ENCODE results near the gene CMKLR1.

CMKLR1 gene

GRCh38 chr12:108253540-108253939 lies 85.6 kb downstream of the CMKLR1 start:
- Histone ChIP-seq H3F3A (ENCODE audit: insufficient read depth, low read length) (no peaks in the 10 kb centered on the region), H3K27me3 (ENCODE audit: insufficient read depth, low read length) (no peaks in the 10 kb centered on the region), H3K9me3 (ENCODE audit: low read length) (no peaks in the 10 kb centered on the region), H3K4me1 (ENCODE audit: insufficient read depth, low read length, severe bottlenecking) (no peaks in the 10 kb centered on the region), H3K27ac (ENCODE audit: low read depth, low read length, poor library complexity, severe bottlenecking) (no peak overlapping the region), H2AFZ (ENCODE audit: low read length) (no peak overlapping the region), H3K79me2 (ENCODE audit: insufficient read depth, low read length) (no peaks in the 10 kb centered on the region), H4K20me1 (ENCODE audit: insufficient read depth, low read length) (no peaks in the 10 kb centered on the region), H3K4me3 (ENCODE audit: low read depth, low read length, poor library complexity, severe bottlenecking) (no peak overlapping the region), H3K9ac (ENCODE audit: low read length) (no peak overlapping the region), H3K4me2 (ENCODE audit: low read length) (no peak overlapping the region), H3K36me3 (ENCODE audit: insufficient read depth, low read length) (no peaks in the 10 kb centered on the region), H3K9me2 (ENCODE audit: low read depth, low read length) (no peaks in the 10 kb centered on the region)
- TF ChIP-seq CTCF (IDR thresholded peaks at IDR 0.05; ENCODE audit: low read length) (no peak), EZH2 (IDR thresholded peaks at IDR 0.05; ENCODE audit: borderline replicate concordance, low read length) (no peak)

GRCh38 chr12:108252523-108252922 lies 86.6 kb downstream of the CMKLR1 start:
- Histone ChIP-seq H2AFZ (ENCODE audit: low read length) (no peak overlapping the region), H4K20me1 (ENCODE audit: insufficient read depth, low read length) (no peaks in the 10 kb centered on the region), H3K27me3 (ENCODE audit: insufficient read depth, low read length) (no peaks in the 10 kb centered on the region), H3K4me1 (ENCODE audit: insufficient read depth, low read length, severe bottlenecking) (no peaks in the 10 kb centered on the region), H3K9me2 (ENCODE audit: low read depth, low read length) (no peaks in the 10 kb centered on the region), H3K79me2 (ENCODE audit: insufficient read depth, low read length) (no peaks in the 10 kb centered on the region), H3K27ac (ENCODE audit: low read depth, low read length, poor library complexity, severe bottlenecking) (no peak overlapping the region), H3F3A (ENCODE audit: insufficient read depth, low read length) (no peaks in the 10 kb centered on the region), H3K4me3 (ENCODE audit: low read depth, low read length, poor library complexity, severe bottlenecking) (no peak overlapping the region), H3K36me3 (ENCODE audit: insufficient read depth, low read length) (no peaks in the 10 kb centered on the region), H3K9ac (ENCODE audit: low read length) (no peak overlapping the region), H3K9me3 (ENCODE audit: low read length) (no peaks in the 10 kb centered on the region), H3K4me2 (ENCODE audit: low read length) (no peak overlapping the region)
- TF ChIP-seq EZH2 (IDR thresholded peaks at IDR 0.05; ENCODE audit: borderline replicate concordance, low read length) (no peak), CTCF (IDR thresholded peaks at IDR 0.05; ENCODE audit: low read length) (no peak)

GRCh38 chr12:108248011-108248410 lies 91.1 kb downstream of the CMKLR1 start:
- Histone ChIP-seq H3K9ac (ENCODE audit: low read length) (no peak overlapping the region), H3K79me2 (ENCODE audit: insufficient read depth, low read length) (no peaks in the 10 kb centered on the region), H3K4me1 (ENCODE audit: insufficient read depth, low read length, severe bottlenecking) (no peaks in the 10 kb centered on the region), H3F3A (ENCODE audit: insufficient read depth, low read length) (no peaks in the 10 kb centered on the region), H3K27me3 (ENCODE audit: insufficient read depth, low read length) (no peaks in the 10 kb centered on the region), H2AFZ (ENCODE audit: low read length) (no peak overlapping the region), H3K9me2 (ENCODE audit: low read depth, low read length) (no peaks in the 10 kb centered on the region), H4K20me1 (ENCODE audit: insufficient read depth, low read length) (no peaks in the 10 kb centered on the region), H3K4me2 (ENCODE audit: low read length) (no peak overlapping the region), H3K9me3 (ENCODE audit: low read length) (no peaks in the 10 kb centered on the region), H3K27ac (ENCODE audit: low read depth, low read length, poor library complexity, severe bottlenecking) (no peak overlapping the region), H3K36me3 (ENCODE audit: insufficient read depth, low read length) (no peaks in the 10 kb centered on the region), H3K4me3 (ENCODE audit: low read depth, low read length, poor library complexity, severe bottlenecking) (no peak overlapping the region)
- TF ChIP-seq EZH2 (IDR thresholded peaks at IDR 0.05; ENCODE audit: borderline replicate concordance, low read length) (no peak), CTCF (IDR thresholded peaks at IDR 0.05; ENCODE audit: low read length) (no peak)
